ENCODE measurements around the gene CLSTN2.
"Not testable (repeated sequence)": the region's sequence is repeated elsewhere in the genome, so short reads cannot be mapped to it uniquely, and the experiment has no call there.

Gene CLSTN2

DNA sequence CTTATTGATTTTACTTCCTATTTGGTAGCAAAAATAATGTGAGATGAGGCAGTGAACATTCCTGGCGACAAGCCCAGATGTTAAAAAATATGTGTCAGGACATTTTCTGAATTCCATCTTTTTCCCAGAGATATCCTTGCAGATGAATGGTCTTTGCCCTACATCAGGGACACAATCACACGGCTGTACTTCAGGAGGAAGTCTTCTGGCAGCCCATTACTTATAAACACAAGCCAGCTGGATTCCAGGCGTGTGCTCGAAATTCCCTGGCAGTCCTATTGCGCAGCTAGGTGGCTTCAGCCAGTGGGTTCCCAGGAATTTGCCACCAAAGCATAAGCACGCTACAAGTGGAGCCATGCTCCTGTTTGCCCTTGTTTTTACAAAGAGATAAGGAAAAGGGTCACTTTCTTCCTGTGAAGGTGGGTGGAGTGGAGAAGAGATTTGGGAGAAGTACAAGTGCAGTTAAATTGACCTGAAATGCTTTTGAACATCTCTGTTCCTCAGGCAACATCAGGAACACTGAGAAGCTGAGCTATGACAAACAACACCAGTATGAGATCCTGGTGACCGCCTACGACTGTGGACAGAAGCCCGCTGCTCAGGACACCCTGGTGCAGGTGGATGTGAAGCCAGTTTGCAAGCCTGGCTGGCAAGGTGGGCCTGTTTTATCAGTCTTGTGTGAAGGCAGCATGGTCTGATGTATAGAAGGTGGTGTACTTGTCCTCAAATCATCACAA, 485.8 kb downstream of the CLSTN2 start:
- peak; percentile 27 for DNase-seq (ENCODE audit: low read depth, low spot score)

DNA sequence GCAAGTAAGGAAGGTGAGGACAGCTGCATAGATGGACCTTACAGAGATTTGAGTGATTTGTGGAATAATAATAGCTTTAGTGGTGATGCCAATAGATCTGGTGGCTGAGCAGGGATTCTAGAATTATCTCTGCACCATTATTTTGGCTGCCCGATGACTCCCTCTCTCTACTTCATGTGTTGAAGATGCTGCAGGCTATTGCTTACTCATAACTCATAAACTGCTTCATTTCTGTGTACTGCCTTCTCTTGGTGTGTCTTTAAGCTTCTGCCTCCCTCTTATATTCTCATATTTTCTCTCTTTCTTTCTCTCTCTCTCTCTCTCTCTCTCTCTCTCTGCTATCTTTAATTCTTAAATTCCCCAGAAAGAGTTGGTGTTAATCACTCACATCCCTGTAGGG, 486.9 kb downstream of the CLSTN2 start:
- DNase-seq (ENCODE audit: low read depth, low spot score) = no peak

DNA sequence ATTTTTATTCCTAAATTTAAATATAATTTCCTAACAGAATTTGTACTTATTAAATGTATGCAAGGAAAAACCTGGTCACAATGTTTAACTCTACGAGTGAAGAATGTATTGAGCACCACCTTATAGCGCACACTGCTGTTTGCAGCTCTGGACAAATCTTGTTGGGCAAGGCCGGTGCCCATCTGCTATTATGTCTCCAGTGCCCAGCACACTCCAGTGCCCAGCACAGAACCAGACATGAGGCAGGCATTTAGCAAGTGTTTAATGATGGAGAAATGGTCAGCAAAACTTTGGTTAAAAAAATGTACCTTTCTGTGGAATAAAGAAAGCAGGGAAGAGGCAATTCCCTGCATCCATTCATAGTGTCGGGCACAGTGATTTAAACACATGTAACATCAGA, 488.2 kb downstream of the CLSTN2 start:
- no peak for DNase-seq (ENCODE audit: low read depth, low spot score)

DNA sequence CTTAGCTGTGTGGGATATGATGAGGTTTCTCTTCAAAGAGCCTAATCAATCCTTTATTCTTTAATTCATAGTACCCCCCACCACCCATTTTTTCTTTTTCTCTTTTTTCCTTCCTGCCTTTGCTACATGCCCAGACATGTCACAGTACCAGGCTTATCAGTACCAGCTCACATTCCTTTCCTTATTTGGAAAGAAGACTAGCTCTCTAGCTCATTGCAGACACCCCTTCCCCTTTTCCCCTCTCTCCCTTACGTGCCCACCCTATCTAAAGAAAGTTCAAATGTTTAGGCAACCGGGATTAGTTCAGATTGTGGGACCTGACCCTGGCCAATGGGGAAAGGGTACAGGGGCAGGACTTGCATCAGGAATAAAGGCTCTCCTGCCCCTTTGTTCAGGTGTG, 488.6 kb downstream of the CLSTN2 start:
- DNase-seq (ENCODE audit: low read depth, low spot score) = not testable (repeated sequence)

DNA sequence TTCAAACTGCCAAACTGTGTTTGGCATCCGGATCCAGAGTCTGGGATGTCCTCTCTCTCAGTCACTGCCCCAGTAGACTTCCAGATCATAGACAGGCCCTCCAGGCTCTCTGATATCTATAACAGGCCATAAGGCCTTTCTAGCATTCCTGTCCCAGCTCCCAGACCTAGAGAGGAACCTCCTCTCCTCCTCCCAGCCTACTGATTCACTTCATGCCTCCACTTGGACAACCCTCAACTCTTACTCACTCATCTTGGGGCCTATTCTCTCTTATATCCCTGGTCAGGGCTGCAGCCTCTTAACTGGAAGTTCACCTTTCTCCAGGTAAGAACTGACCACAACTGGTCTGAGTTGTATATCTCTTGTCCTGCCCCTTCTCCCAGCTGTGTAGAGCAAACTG, 489.2 kb downstream of the CLSTN2 start:
- no peak for DNase-seq (ENCODE audit: low read depth, low spot score)

DNA sequence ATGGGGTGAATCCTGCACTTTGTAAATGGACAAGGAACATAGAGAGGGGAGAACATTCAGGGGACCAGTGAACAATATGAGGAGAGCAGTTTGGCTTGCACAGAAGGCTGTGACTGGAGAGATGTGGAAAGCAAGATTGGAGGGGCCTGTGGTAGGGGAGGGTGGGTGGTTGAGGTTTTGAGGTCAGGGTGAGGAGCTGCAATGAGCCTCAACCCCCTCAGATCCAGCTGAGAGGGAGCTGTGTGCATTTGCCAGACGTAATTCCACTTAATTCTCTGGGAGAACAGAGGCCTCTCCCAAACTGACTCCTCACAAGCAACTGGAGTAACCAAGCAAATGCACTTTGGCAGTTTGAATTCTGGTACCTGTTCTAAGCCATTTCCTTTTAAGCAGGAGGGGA, 489.7 kb downstream of the CLSTN2 start:
- DNase-seq (ENCODE audit: low read depth, low spot score) = no peak

DNA sequence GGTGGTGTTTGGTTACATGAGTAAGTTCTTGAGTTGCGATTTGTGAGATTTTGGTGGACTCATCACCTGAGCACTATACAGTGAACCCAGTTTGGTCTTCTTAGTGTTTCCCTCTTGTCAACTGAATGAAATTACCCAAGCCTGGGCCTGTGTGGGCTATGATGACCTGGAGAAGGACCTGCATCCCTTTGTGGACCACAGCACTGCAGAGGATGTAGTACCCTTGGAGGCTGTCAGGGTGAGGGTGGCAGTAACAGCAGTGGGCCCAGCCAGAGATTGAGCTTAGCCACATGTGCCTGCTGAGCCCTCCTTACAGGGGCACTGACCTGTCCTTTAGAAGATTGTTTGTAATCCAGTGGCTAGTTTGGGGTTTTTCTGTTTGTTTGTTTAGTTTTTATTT, 492.8 kb downstream of the CLSTN2 start:
- no peak for DNase-seq (ENCODE audit: low read depth, low spot score)

DNA sequence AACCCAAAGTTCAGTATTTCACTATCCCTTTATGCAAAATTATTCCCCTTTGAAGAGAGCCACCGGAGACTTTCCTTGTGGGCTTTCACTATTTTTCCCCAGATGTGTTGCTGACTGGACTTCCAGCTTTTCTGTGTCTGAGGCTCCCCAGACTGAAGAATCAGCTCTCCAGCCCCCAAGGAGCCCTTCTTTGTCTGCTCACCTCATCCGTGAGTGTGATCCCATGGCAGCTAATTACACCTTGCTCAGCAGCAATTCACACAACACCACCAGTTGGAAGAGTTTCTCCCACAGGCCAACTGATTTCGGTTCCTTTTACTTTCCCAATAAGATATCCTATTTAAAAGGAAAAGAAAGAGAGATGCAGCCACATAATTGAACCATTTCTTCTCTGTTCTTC, 493.4 kb downstream of the CLSTN2 start:
- no peak for DNase-seq (ENCODE audit: low read depth, low spot score)

DNA sequence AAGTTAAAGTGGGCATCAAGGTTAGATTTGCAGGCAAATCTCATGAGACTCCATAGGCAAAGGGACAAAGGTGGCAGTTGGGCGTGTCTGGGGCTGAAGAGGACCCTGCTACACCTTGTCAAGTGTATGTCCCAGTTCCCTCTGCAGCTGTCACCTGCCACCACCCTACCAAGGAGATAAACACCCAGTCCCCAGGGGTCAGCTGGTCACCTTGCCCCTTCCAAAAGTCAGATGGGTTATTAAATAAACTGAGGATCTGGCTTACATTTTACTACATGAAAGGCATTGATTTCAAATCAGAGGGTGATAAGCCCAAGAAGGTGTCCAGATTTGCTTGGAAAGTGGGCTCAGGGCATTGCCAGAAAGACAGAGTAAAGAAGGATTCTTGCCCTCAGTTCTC, 494.8 kb downstream of the CLSTN2 start:
- DNase-seq (ENCODE audit: low read depth, low spot score) = no peak

DNA sequence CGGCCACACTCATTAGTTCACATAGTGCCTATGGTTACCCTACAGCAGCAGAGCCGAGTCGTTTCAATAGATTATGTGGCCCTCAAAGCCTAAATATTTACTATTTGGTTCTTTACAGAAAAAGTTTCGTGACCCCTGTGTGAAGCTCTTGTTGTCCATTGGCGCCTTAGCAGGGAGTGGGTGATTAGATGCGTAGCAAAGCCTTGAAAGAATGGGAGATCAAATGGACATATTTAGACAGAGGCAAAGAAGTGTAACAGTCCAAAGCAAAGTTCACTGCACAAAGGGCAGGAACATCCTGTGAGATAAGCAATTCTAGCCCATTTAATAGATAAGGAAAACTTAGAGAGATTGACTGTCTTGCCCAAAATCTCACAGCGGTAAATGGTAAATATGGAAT, 495.5 kb downstream of the CLSTN2 start:
- no peak for DNase-seq (ENCODE audit: low read depth, low spot score)

DNA sequence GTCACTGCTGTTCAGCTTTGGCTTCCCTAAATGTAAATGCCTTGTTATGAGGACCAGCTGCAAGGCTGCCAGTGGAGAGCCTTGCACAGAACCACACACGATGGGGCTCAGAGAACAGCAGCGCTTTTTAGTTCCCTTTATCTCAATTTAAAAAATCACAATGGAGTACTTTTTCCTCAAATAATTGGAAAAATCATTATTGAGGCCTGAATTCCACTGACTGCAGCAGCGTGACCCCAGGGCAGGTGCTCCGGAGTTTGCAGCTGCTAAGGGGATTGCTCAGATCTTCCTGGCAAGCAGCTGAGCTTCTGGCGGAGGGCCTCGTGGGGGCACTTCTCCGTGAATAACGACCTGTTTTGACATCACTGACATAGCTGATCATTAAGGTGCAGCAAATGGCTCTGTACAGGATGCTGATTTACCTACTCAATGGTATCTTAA, 497.3 kb downstream of the CLSTN2 start:
- no peak for DNase-seq (ENCODE audit: low read depth, low spot score)

DNA sequence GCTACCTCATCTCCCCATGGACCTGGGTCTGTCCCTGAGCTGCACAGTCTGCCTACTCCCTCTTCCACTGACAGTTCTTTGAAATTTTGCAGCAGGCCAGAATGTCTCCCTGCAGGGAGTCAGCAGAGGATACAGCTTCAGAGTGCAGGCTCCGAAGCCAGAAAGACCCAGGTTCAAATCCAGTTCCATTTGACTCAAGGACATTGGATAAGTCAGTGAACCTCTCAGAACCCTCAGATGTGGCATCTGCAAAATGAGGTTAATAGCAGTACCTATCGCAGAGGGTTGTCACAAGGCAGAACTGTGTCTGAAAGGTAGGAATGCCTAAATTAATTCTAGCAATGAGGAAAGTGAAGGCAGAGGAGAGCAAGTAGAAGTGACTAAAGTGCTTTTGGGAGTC, 498.4 kb downstream of the CLSTN2 start:
- no peak for DNase-seq (ENCODE audit: low read depth, low spot score)

DNA sequence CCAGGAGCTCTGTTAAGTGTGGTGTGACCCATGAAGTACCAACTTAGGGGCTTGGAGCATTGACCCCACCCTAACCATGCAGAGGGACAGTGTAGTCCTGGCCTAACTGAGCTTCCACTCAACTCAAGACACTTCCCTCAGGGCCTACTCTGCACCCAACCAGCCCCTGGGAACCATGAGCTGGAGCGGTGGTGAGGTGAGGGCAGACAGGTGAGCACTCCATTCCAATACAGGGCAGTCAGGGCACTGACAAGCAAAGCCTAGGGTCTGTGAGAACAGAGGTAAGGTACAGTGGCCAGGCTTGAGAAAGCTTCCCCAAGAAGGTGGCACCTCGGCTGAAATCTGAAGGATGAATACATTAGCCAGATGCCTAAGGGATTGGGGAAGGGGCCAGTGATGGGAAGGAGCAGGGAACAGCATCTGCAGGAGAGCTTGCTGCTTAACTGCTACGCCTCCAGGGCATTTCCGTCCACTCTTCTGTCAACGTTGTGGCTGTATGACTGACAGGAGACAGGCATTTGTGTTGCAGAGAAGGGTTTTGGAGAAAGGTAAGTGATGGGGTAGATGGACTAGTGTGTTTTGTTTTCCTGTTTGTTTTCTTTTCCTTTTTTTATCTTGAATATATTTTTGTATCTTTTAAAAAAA, 499.4 kb downstream of the CLSTN2 start:
- peak; percentile 53 for DNase-seq (ENCODE audit: low read depth, low spot score)

DNA sequence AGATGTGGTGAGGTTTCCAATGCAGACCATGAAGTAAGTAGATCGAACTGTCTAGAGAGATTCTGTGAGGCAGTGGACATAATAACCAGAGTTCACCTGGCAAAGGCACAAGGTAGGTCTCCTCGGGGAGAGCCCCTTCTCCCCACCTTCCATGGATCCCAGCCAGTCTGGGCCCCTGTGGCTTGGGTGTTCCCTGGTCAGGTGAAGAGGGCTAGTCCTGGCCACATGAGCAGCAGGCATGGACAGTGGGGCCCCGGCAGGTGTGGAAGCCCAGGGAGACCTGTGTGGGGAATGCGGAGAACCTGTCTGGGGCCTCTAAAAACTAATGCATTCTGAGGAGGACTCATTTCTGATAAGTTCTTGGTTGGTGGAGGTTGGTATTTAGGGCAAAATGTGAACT, 501.4 kb downstream of the CLSTN2 start:
- DNase-seq (ENCODE audit: low read depth, low spot score) = no peak

DNA sequence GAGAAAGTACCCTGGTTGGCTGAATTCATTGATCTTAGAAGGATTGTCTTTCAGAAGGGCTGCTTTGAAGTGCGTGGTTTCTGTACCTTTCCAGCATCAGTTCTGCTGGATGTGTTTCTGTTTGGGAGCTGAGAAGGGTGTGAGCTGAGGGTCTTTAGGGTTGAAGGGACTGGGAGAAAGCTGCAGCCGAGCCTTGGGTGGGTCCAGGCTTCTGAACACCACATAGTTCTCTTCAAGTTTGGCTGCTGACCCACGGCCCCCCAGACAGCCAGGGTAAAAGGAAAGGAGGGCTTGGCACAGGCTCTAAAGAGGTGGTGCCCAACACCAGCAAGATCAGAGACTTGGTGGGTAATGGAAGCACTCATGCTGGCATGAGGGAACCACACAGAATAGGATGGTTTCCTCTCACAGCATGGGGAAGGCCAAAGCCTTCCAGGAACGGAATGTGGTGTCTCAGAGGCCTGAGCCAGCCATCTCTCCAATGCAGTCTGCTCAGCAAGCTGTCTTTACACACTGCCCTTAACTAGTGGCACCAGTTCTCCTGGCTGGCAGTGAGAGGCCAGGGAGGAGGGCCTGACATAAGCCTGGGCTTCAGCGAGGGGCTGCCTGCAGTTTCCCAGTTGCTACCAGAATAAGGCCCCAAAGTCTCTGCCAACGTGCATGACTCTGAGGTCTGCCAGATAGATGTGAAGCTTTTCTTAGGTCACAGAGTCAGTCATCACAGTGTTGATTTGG, 503.9 kb downstream of the CLSTN2 start:
- DNase-seq (ENCODE audit: low read depth, low spot score) = no peak

DNA sequence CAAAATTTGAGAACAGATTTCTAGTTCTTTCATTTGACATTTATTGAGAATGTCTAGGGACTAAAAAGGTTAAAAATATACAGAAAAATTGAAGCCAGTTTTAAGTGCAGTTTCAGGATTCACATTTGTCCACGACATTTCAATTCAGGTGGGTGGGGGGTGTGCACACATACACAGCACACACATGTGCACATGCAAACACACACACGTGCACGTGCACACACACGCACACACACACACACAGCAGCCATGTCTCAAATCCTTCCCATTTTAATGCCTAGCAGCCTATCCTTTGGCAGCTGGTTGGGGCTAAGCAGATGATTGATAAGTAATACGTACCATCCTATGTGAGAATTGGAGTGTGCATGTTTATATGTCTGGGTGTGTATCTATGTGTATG, 504.5 kb downstream of the CLSTN2 start:
- DNase-seq (ENCODE audit: low read depth, low spot score) = no peak

DNA sequence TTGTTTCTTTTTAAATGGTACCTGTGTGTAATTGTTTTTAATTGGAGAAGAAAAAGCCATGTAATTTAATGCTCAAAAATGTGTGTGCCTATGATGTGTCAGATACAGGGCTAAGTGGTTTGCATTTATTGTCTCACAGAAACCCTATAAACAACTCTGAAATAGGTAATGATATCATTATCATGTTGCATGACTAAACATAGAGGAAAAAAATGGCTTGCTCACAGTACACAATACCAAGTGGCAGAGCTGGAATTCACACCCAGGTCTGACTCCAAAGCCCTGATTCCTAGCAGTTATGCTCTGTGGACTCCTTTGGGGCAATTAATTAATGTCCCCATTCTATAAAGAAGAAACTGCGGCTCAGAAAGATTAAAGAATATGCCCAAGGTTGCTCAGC, 505.5 kb downstream of the CLSTN2 start:
- no peak for DNase-seq (ENCODE audit: low read depth, low spot score)

DNA sequence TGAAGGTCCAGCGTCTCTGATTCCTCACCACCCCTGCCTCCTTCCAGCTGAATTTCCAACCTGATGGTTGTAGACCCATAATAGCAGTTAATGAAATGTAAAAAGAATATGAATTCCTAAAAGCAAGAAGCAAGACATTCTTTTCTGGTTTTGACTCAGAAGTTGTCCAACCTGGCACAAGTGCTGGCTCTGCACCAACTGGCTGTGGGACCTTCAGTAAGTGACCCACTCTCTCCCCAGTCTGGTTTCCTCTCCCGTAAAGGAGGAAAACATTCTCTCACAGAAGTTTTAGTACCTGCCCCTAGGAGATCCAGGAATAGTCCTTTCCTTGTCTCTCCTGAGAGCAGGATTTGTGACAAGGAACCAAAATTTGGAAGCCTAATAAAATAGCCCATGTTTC, 506.0 kb downstream of the CLSTN2 start:
- no peak for DNase-seq (ENCODE audit: low read depth, low spot score)

DNA sequence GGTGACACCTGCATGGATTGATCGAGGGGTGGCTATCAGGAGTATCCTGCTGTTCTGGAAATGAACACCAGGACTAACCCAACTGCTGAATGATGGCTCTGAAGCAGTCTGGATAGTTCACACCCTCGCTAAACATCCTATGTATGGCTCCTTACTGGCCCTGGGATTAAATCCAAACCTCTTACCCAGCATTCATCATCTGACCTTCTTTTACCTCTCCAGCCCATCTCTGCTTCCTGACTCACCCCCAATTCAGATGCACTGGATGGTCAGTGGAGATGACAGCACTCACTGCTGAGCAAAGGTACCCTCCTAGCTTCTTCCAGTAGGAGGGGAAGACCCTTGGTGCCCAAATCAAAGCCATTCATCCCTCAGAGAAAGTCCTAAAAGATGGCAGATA, 507.6 kb downstream of the CLSTN2 start:
- no peak for DNase-seq (ENCODE audit: low read depth, low spot score)

DNA sequence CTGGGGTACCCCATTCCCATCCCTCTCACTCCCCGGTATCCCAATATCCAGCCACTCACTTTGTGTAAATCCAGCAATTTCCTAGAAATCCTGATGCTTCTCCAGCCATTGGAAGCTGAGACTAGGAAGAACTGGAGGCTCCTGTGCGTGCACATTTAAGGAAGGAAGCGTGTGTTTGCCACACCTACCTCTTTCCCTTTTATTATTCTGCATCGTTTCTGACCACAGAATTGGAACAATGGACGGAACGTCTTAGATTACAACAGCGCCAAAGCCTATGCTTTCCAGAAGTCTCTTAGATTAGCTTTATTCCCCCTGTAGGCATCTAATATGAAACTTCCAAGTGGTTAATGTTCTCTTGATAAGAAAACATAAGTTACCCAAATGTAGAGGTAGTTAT, 508.1 kb downstream of the CLSTN2 start:
- no peak for DNase-seq (ENCODE audit: low read depth, low spot score)

DNA sequence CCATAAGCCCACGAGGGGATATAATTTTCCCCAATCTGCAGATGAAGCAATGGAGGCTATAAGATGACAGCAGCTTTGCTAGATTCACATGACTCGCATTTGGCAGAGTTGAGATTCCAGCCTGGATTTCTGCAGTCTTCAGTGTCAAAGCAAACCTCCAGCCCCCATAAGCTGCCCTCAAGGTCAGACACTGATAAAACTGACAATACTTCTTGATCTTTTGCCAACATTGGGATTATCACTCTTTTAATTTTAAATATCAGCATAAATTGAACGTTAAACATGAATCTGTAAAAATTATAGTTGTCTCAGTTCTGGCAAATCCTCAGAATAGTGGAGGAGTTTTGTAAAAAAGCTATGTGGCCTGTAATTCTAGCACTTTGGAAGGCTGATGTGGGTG, 508.8 kb downstream of the CLSTN2 start:
- DNase-seq (ENCODE audit: low read depth, low spot score) = no peak

DNA sequence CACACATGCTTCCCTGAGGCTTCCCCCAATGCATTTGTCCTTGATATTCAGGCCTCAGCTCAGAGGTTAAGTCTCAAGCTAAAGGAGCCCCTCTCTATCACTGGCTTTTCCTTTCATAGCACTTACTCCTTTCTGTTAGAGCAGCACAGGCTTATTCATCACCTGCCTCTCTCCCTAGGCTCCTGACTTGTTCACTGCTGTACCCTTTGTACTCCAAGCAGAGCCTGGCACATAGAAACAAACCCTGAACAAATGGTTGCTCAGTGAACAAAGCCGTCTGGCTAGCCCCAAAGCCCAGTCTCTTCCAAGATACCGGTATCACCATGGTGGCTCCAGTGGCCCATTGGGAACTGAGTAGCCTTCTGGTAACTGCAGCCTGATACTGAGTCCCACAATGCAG, 511.7 kb downstream of the CLSTN2 start:
- no peak for DNase-seq (ENCODE audit: low read depth, low spot score)

DNA sequence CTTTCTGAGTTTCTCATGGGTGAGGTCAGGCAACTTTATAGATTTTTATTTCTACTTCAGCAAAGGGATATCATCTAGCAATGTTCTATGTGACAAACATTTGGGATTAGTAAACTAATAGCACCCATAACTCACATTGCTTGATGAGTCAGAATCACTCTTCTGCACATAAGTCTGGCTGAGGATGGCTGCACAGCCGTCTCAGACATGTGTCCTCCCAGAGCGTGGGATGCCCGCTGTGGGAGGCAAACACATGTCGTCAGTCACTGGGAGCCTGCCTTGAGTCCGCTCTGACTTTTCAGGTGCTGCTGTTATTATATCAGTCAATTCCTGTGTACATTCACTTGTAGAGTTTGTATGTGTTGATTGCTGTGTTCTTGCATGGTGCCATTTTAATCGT, 512.2 kb downstream of the CLSTN2 start:
- no peak for DNase-seq (ENCODE audit: low read depth, low spot score)

Data from ELF-1 (cell line).